ENCODE results near the gene PHF12.

- TF ChIP-seq CTCF (IDR thresholded peaks at IDR 0.05) (no peak), POLR2A (IDR thresholded peaks at IDR 0.05) (no peak)
Measured at GRCh38 chr17:28956112-28956511, 4.8 kb upstream of the PHF12 start.
